Measurements from ENCODE around the gene KRT34. TPM values are rescaled to one million over a fixed set of nuclear protein-coding genes. Genes with fewer than 3 reads are reported as not detected.
A peak's percentile ranks its signal among the peaks of the same experiment; 100 is the strongest.
"Not testable (repeated sequence)": the region's sequence is repeated elsewhere in the genome, so short reads cannot be mapped to it uniquely, and the experiment has no call there.

The KRT34 gene
- total RNA-seq, 2 donors from 2014 or later: not detected

- Mint-ChIP-seq H3K27ac (no peak overlapping the region), H3K9me3 (peaks cover 3 to 12% of the 10 kb centered on the region in 2 donors), H3K36me3 (peaks cover 4% of the 10 kb centered on the region in 2 donors)
- no peak for DNase-seq (ENCODE audit: low spot score in 2 of 2)
- ATAC-seq: no peak
Measured at GRCh38 chr17:41347869-41348760, 34.0 kb downstream of the KRT34 start.

DNA sequence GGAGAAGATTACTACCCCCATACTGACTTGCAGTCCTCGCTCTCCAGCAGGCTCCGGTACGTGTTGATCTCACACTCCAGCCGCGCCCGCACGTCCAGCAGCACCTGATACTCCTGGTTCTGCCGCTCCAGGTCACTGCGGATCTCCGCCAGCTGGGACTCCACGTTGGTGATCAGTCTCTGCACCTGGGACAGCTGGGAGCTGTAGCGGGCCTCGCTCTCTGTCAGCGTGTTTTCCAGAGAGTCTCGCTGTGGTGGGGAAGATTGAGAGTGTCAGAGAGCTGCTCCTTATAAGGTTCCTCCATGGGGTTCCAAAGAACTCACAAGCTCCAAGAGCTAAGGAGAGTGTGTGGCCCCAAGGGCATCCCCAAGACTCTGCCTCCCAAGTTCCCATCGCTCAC is 35.7 kb downstream of the KRT34 start:
- not testable (repeated sequence) for ATAC-seq; H3K27ac Mint-ChIP-seq; DNase-seq (ENCODE audit: low spot score in 2 of 2)
- peaks cover 10 to 12% of the 10 kb centered on the region in 2 donors for H3K9me3 Mint-ChIP-seq
- H3K36me3 Mint-ChIP-seq: peaks cover 12 to 13% of the 10 kb centered on the region in 2 donors

GRCh38 chr17:41345992-41346391 is 36.1 kb downstream of the KRT34 start:
- Mint-ChIP-seq H3K27ac (no peak overlapping the region), H3K9me3 (peaks cover 10 to 12% of the 10 kb centered on the region in 2 donors), H3K36me3 (peaks cover 12 to 13% of the 10 kb centered on the region in 2 donors)
- no peak for DNase-seq (ENCODE audit: low spot score in 2 of 2)
- ATAC-seq: no peak

GRCh38 chr17:41343029-41343428 is 39.1 kb downstream of the KRT34 start:
- Mint-ChIP-seq H3K9me3 (peaks cover 10 to 12% of the 10 kb centered on the region in 2 donors), H3K36me3 (peaks cover 12 to 13% of the 10 kb centered on the region in 2 donors), H3K27ac (peak overlapping the region in 1 of 2 donors; percentile 22)
- no peak for DNase-seq (ENCODE audit: low spot score in 2 of 2)
- no peak for ATAC-seq

DNA sequence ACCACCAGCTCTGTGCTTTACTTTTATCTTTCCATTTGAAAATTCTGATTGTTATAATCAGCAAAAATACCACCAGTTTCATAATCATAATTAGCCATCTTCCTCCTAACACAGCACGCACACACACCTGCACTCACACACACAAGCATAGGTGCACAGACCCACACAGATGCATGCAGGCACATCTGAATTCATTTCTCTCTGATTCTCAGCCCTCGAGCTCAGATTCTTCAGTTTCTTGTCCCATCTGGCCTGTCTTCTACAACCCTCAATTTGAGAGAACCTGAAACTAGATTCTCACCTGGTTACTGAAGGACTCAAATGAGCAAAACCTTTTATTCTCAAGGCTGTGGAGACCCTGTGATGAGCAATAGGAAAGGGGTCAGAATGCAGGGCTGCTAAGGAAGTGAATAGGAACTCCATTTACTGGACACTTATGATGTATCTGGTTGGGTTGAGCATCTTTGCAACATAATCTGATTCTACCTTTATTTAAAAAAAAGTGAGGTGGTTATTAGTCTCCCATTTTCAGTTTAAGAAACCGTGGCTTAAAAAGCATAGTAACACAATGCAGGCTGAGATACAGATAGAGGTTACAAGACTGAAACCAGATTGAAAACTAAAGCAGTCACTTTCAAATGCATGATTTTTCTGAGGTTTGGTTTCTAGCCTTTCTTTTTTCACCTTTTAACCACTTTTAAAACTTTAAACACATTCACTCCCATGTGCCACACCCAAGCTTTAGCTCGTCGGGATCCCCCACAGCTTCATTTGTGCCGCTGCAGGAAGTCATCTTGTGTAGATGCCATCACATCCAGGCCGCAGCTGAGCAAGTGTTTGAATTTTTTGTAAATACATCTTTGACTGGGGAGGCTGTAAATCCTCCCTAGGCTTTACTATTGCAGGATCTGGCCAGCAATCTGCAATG is 40.9 kb downstream of the KRT34 start:
- Mint-ChIP-seq H3K27ac (peak overlapping the region; percentile 81 to 95), H3K36me3 (peaks cover 12 to 13% of the 10 kb centered on the region in 2 donors), H3K9me3 (peaks cover 10 to 12% of the 10 kb centered on the region in 2 donors)
- DNase-seq (ENCODE audit: low spot score in 2 of 2) (peak in 1 of 2 donors; percentile 48), ATAC-seq (peak; percentile 78 to 80)

DNA sequence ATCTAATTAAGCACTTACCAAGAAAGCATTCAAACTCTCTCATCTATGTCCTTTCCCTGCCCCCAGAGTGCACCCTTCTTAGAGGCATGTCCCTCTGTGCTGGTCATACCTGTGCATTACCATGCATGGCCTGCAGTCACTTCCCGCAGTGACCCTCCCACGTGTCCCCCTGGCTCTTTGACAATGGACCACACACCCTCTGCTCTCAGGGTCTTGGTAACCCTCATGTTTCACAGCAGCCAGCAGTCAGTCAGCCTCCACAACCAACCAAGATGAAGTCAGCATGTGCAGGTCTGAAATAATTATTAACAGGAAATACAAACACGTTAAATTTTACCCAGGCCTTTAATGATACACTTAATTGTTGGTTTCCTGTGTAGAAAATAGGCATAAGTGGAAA is 41.6 kb downstream of the KRT34 start:
- DNase-seq (ENCODE audit: low spot score in 2 of 2): no peak
- H3K36me3 Mint-ChIP-seq: peaks cover 12 to 13% of the 10 kb centered on the region in 2 donors
- peaks cover 10 to 12% of the 10 kb centered on the region in 2 donors for H3K9me3 Mint-ChIP-seq
- no peak for ATAC-seq
- peak overlapping the region; percentile 81 to 95 for H3K27ac Mint-ChIP-seq

DNA sequence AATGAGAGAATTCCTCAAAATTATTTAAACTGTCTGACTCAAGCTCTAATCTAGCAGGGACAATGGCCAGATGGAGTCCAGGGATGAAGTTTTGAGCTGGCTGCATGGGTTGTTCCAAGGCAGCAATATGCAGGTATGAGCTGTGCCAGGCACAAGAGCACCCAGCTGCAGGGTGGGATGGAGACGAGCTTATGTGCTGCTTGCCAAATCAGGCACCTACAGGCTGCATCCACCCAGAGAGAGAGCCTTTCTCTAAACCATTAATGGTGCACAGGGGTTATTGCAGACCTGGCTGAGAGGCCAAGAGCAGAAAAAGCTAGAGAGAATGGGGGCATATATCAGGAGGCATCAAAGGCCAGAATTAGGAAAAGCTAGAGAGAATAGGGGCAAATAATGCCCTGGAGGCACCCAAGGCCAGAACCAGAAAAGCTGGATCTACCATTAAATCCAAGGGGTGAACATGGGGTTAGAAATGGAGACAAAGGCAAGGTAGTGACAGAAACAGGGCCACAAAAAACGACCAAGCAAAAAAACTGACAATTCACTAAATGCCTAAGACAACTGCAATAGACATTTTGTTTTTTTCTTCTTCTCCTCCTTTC is 42.4 kb downstream of the KRT34 start:
- DNase-seq (ENCODE audit: low spot score in 2 of 2) (no peak), ATAC-seq (no peak)
- Mint-ChIP-seq H3K36me3 (peaks cover 12 to 13% of the 10 kb centered on the region in 2 donors), H3K27ac (peak overlapping the region; percentile 69 to 81), H3K9me3 (peaks cover 10 to 12% of the 10 kb centered on the region in 2 donors)

DNA sequence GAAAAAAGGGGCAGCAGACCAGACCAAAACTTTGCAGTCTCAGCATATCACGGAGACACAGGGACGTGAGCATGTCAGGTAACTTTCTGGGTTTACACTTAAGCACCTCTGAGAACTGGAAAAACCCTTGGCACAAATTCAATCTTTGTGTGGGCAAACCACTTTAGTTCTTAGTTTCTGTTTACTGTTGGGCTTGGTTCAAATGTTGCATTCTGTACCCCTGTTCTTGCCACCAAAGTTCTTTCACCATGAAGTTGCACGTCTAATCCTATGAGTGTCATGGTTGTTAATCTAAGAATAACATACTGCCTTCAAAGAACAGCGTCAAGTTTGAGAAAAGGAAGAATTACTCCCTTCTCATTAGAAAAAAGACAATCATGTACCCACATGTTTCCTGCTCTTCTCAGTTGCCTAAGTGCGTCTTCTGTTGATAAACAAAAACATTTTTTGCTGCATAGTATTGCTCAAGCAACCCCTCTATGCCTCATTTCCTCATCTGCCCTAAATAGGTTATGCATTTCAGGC is 43.1 kb downstream of the KRT34 start:
- H3K36me3 Mint-ChIP-seq: peaks cover 13 to 14% of the 10 kb centered on the region in 2 donors
- ATAC-seq (peak; percentile 41 to 71), DNase-seq (ENCODE audit: low spot score in 2 of 2) (peak in 1 of 2 donors; percentile 42)
- peak overlapping the region; percentile 69 to 81 for H3K27ac Mint-ChIP-seq
- peaks cover 8 to 12% of the 10 kb centered on the region in 2 donors for H3K9me3 Mint-ChIP-seq

- peaks cover 0 to 6% of the 10 kb centered on the region in 2 donors for H3K9me3 Mint-ChIP-seq
Measured at GRCh38 chr17:41335747-41336146, 46.4 kb downstream of the KRT34 start.

DNA sequence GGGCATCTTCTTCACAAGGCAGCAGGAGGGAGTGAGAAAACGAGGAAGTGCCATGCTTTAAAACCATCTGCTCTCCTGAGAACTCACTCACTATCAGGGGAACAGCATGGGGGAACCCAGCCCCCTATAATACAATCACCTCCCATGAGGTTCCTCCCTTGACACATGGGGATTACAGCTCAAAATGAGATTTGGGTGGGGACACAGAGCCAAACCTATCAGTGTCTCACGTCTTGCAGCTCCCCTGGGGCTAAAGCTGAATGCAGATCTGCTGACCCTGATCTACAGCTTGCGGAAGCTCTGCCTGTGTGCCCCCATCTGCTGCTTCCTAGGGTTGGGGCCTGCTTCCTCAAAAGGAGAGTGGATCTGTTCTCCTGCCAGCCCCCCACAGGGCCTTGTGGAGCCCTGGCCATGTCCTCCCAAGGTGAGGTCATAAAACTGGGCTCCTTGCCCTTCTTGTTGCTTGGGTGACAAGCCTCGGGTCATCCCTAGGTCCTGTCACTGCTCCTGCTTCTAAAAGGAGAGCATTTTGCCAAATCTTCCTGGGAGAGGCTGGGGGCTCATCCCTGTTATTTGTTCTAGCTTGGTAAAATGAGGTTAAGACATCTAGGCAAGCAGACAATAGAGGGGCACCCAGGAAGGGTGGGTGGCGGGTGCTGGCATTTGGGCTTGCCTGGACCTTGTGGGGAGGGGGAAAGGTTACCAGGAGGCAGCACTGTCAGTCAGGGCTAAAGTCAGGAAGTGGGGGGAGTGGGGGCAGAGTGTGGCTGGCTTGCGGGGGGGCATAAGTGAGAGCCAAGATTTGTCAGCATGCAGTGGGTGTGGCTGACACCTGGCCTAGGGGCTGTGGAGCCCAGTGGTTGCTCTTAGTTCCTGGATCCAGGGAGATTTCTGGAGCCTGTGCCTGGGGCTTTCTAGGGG is 47.5 kb downstream of the KRT34 start:
- no peak for DNase-seq (ENCODE audit: low spot score in 2 of 2)
- peak overlapping the region in 1 of 2 donors; percentile 14 for H3K27ac Mint-ChIP-seq
- no peak for ATAC-seq

More at GRCh38 chr17:41335747-41336146, 46.4 kb downstream of the KRT34 start:
- DNase-seq (ENCODE audit: low spot score in 2 of 2) (no peak), ATAC-seq (no peak)
- Mint-ChIP-seq H3K27ac (peak overlapping the region in 1 of 2 donors; percentile 38), H3K36me3 (peaks cover 0 to 6% of the 10 kb centered on the region in 2 donors)

DNA sequence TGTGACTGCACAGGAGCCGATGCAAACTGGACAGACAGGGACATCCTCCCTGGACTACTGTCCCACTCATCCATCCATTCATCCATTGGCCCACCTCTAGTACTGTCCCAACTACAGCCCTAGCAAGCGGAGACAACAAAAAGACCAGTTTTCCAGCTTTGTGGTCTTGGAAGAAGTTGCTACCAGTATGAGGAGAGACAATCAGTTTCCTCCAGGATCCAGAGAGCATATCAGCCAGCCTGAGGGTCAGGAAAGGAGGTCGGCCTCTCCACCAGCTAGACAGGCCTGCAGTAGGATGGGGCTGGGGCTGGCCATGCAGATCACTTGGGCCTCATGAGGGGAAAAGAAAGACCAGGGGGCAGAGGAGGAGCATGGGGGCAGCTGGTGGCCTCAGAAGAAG is 48.3 kb downstream of the KRT34 start:
- Mint-ChIP-seq H3K27ac (peak overlapping the region in 1 of 2 donors; percentile 14), H3K36me3 (peaks cover 0 to 6% of the 10 kb centered on the region in 2 donors), H3K9me3 (peaks cover 0 to 6% of the 10 kb centered on the region in 2 donors)
- ATAC-seq: no peak
- DNase-seq (ENCODE audit: low spot score in 2 of 2): no peak

More for the DNA sequence above, 47.5 kb downstream of the KRT34 start:
- Mint-ChIP-seq H3K36me3 (peaks cover 0 to 6% of the 10 kb centered on the region in 2 donors), H3K9me3 (peaks cover 0 to 6% of the 10 kb centered on the region in 2 donors)

GRCh38 chr17:41333098-41333497 is 49.0 kb downstream of the KRT34 start:
- H3K27ac Mint-ChIP-seq: no peak overlapping the region
- peaks cover 0 to 6% of the 10 kb centered on the region in 2 donors for H3K9me3 Mint-ChIP-seq
- H3K36me3 Mint-ChIP-seq: peaks cover 0 to 6% of the 10 kb centered on the region in 2 donors
- ATAC-seq: no peak
- DNase-seq (ENCODE audit: low spot score in 2 of 2): no peak

DNA sequence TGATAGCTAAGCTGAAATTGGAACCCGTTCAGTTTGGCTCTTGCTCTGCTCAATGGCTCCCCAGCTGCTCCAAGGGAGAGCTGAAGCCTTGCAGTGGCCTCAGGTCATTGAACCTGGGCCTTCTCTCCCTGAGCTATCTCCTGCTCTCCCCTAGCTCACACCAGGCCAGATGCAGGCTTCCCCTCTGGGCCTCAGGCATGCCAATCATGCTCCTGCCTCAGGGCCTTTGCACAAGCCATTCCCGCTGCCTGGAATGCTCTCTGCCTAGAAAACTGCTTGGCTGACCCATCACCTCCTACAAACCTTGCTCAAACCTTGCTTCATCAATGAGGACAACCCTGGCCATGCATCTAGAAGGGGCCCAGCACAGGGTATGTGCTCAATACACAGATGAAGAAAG is 49.9 kb downstream of the KRT34 start:
- ATAC-seq: no peak
- H3K9me3 Mint-ChIP-seq: peaks cover 0 to 6% of the 10 kb centered on the region in 2 donors
- H3K36me3 Mint-ChIP-seq: peaks cover 0 to 6% of the 10 kb centered on the region in 2 donors
- H3K27ac Mint-ChIP-seq: no peak overlapping the region
- DNase-seq (ENCODE audit: low spot score in 2 of 2): no peak

- peaks cover 0 to 6% of the 10 kb centered on the region in 2 donors for H3K9me3 Mint-ChIP-seq
- no peak overlapping the region for H3K27ac Mint-ChIP-seq
- ATAC-seq: no peak
- H3K36me3 Mint-ChIP-seq: peaks cover 0 to 6% of the 10 kb centered on the region in 2 donors
- no peak for DNase-seq (ENCODE audit: low spot score in 2 of 2)
Measured at GRCh38 chr17:41331606-41332005, 50.5 kb downstream of the KRT34 start.
